Measurements from ENCODE around the gene ACP1.

The ACP1 gene

GRCh38 chr2:256094-256493, 8.7 kb upstream of the ACP1 start:
- DNase-seq: no peak

DNA sequence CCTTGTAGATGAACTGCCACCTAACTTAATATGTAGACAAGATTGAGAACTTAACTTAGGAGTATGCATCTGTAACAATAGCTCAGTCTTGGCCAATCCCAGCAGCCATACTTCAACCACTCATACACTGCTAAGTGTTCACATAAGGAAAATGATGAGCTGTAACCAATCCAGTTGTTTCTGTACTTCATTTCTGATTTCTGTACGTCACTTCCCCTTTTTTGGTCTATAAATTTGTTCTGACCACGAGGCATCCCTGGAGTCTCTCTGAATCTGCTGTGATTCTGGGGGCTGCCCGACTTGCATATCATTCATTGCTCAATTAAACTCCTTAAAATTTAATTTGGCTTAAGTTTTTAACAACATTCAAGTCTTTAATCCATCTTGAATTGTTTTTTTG, 7.3 kb upstream of the ACP1 start:
- DNase-seq: no peak

DNA sequence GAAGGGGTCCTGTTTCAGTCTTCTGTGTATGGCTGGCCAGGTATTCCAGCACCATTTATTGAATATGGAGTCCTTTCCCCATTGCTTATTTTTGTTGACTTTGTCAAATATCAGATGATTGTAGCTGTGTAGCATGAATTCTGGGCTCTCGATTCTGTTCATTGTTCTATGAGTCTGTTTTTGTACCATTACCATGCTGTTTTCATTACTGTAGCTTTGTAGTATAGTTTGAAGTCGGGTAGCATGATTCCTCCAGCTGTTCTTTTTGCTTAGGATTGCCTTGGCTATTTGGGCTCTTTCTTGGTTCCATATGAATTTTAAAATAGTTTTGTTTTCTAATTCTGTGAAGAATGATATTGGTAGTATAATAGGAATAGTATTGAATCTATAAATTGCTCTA, 6.9 kb upstream of the ACP1 start:
- DNase-seq: no peak

DNA sequence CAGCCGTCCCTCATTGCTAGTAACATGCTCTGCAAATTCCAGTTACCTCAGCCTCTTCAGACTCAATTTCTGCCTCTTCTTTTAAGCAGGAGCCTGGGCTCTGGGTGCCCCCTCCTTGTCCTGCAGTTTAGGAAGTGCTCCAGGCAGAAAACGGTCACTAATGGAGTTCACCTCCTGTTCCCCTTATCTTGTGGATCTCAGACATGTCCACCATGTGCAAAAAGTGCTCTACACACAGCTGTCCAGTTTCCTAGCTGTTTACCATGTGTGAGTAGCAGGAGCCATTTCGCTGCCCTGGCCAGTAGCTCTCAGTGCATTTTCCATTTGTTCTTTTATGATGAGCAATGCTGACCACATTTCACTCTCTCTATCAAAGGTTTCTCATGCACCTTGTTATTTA, 5.8 kb upstream of the ACP1 start:
- no peak for DNase-seq

DNA sequence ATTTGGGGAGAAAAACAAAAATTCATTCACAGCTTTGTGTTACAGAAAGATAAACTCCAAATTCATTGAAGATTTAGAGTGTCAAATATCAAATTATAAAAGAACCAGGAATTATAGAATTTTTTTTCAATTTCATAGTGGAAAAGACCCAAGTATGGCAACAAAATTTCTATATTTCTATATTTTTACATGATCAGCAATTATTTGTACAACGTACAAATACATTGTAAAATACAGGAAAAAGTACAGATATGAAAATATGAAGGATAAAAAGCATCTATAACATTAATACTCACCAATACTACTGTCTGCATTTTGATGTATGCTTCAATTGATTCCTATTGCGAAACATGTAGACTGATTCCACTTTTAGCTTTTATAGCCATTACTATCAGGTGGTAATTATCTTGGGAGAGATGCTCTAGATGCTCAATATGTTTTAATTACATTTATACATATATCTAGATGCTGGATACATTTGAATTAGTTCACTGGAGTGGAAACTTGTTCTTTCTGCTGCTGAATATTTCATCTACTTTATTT, 4.9 kb upstream of the ACP1 start:
- no peak for DNase-seq

DNA sequence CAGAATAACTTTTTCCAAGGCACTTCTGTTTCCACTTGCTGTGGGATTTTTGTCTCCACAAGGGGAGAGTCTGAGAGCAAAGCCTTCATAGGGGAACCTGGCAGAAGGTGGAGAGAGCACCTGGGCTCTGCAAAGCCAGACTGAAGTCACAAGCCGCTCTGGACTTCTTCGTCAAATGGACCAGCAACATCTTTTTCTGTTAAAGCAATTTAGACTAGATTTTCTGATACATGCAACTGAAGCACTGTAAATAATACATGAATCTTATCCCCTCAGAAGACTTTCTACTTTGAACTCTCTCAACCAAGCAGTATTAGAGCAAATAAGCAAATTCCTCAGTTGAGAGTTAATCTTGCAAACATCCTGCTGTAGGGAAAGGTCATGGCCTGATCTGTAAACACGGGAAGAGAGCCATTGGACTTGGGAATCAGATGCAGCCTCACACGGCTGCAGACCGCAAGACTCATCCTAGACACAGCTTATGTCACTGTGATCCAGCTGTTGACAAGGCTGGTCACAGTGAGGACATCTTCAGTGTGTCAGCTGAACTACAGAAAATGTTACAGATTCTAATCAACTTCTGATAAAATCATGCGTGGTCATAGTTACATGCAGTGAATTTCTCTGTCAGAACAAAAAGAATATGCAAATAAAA, 4.1 kb upstream of the ACP1 start:
- no peak for DNase-seq

DNA sequence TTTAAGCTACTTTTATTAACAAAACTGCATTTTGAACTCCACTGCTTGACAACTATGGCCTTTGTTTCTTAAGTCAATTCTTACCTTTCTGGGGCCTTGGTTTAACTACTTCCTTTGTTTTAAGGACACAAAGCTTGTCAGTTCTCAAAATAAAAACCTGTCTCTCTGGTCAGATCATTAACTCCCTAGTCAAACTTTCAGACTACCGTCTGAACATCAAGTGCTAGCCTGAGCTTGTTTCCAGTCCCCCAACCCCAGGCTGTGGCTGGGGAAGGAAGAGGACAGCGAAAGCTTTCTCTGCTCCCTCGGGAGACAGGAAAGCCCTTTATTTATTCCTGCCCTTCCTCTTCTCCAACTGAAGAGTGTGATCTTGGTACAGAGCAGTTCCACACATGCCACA, 2.6 kb upstream of the ACP1 start:
- DNase-seq: no peak

GRCh38 chr2:263022-263738, 1.6 kb upstream of the ACP1 start:
- no peak for DNase-seq

GRCh38 chr2:263774-264492, 814 bp upstream of the ACP1 start, which contains the start of gene SH3YL1:
SH3YL1 (minus strand) TSS chr2:264032; CDS start chr2:263984, 48 bp downstream.
- no peak for DNase-seq

DNA sequence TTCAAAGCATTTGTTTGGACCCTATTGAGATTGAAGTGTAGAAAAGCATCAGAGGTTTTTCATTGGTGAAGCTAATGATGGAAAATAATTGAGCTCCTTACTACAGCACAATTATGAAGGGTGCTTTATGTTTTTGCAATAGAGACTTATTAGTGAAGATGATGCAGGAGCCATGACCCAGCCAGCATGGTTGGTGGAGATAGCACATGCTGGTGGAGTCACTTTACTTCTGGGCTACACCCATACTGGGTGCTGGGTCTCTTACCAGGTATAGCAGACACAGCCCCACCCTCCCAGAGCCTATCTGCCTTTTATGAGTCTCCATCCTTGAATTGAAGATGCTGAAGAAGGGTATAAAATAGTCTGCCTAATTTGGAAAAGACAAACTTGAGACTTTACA, 3.6 kb downstream of the ACP1 start:
- no peak for DNase-seq

- no peak for DNase-seq
These were observed 4.7 kb downstream of the ACP1 start for GRCh38 chr2:269356-270030.

- DNase-seq: no peak
These were observed 6.1 kb downstream of the ACP1 start for GRCh38 chr2:270861-271260.

DNA sequence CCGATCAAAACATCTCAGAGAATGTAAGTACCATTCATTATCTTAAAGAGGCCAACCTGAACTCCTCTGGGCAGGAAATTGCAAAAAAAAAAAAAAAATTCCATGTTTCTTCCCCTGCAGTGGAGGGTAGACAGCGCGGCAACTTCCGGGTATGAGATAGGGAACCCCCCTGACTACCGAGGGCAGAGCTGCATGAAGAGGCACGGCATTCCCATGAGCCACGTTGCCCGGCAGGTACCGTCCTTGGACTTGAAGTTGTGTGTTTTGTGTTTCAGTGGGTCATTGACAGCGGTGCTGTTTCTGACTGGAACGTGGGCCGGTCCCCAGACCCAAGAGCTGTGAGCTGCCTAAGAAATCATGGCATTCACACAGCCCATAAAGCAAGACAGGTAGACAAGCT, 7.2 kb downstream of the ACP1 start:
- no peak for DNase-seq

DNA sequence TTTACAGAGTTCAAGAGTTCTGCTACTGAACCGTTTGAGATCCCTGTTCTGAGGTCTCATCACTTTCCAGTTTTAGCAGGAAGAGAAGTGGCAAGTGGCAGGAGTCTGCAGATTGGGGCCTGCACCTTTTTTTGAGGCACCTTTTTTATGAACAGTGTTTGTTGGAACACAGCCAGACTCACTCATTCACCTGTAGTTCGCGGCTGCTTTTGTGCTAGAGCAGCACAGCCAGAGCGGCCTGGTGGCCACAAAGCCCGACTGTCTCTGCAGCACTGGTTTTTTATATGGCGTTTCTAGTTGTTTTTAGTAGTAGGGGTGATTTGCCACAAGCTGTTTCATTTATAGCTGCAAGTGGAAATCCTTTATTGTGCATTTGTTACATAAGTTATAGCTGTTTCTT, 8.6 kb downstream of the ACP1 start:
- no peak for DNase-seq

GRCh38 chr2:274503-274902, 9.8 kb downstream of the ACP1 start:
- DNase-seq: no peak

DNA sequence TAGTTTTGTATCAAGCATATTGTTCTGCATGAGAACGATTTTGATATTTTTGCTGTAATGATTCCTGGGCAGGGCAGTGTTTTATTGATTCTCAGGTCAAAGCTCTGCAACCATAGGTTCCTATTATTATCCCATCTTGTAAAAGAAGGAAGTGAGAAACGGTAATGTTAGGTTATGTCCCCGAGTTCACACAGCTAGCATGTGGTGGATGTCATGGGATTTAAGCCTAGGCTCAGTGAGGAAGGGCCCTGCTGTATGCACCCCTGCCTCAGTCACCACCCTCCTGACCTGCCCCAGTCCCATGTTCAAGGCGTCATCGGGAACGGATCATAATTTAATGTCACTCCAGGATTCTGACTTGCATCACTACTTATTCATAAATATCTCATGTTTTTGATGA, 10.7 kb downstream of the ACP1 start:
- no peak for DNase-seq

GRCh38 chr2:278312-278926, 13.7 kb downstream of the ACP1 start:
- DNase-seq: no peak

- DNase-seq: no peak
These were observed 14.2 kb downstream of the ACP1 start for GRCh38 chr2:278927-279320.

GRCh38 chr2:279366-279765, 14.6 kb downstream of the ACP1 start:
- DNase-seq: no peak

DNA sequence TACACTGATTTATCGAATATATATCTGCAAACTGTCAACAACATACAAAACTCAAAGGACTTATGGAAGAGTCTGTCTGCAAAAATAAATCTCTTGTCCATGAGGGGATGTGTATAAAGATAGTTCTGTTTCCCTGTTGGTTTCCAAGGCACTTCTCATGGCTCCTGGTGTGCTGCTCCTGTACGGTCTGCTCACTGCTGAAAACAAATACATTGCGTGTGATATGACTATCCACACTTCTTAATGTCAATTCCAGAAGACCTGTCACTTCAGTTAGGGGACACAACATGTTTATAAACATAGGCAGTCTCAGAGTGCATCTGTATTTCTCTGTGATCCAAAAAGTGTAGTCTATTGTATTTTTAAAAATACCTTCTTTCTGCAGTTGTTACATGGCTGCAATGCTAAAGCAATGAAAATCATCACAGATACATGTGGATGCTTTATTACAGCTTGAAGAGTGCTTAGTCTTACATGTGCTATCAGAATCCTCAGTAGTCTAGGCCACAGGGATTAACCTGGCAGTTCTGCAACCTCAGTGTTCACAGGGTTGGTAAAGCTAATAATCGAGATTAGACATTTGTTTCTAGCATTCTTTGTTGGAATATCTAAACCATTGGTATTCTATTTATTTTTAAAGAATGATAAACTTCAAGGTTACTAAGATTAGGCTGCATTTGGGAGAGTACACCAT, 15.4 kb downstream of the ACP1 start:
- DNase-seq: no peak

DNA sequence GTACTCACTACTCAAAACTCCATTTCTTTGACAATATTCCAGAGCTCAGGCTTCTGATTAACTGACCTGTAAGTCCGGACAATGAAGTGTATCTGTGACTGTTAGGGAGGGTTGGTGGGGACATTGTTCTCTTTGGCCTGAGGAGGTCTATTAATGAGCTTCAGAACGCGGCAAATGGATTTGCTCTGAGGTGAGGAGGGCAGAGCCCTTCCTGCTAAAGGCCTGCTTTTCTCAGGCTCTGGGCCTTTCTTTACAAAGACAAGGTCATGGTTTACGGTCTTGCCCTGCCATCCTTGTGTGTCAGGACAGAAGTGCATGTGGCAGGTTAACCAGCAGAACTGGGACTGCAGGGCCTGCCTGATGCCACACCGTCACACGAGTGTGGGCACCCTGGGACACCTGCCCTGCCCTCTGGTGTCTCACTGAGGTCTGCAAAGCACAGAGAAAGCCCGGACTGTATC, 15.9 kb downstream of the ACP1 start:
- no peak for DNase-seq

- DNase-seq: no peak
These were observed 16.6 kb downstream of the ACP1 start for GRCh38 chr2:281381-281780.
